GM19438 (cell line): ENCODE results near the gene ZNF597.
A peak's percentile ranks its signal among the peaks of the same experiment; 100 is the strongest.

Source experiments
- ATAC-seq: cut with Tn5 transposase; IDR thresholded peaks from one replicate; pipeline ENCODE4 v1.9.1; 2021; ENCODE audit warnings: low read depth; ENCODE audit not compliant: unreplicated experiment

Gene ZNF597, protein sequence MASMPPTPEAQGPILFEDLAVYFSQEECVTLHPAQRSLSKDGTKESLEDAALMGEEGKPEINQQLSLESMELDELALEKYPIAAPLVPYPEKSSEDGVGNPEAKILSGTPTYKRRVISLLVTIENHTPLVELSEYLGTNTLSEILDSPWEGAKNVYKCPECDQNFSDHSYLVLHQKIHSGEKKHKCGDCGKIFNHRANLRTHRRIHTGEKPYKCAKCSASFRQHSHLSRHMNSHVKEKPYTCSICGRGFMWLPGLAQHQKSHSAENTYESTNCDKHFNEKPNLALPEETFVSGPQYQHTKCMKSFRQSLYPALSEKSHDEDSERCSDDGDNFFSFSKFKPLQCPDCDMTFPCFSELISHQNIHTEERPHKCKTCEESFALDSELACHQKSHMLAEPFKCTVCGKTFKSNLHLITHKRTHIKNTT

DNA sequence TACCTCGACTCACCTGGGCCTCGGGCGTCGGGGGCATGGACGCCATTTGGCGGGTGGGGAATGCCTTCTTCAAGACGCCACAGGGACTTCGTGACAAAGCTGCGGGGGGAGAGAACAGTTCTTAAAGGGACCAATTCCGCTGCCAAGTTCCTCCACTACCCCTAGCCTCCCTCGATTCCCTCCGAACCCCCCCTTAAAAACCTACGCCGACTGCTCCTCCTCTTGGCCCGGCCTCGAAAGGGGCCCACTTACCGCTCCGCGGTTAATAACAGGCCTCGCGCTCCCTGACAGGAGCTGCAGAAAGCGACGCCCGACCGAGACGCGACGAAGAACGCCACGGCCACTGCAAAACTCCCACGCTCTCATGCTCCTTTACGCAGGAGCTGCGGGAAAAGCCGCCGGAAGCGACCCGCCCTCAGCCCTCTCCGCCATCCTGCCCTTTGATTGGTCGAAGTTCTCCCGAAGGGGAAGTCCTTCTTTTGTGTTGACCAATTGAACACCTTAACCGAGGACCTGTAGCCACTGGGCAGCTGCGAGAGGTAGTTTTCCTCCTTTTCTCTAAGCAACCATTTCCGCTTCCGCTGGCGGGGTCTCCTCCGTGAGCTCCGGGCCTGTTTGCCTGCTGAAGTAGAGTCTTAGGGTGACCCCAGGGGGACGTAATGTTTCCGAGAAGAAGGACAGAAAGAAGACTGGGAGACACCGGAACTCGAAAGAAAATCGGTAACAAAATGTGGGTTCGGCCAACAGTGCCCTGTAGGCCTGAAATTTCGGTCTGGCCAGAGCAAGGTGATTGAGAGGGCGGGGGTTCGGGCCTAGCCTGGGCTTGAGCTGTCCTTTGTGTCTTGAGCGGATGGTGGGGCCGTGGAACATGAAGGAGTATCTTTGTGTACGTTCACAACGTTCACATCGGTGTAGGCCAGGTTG, at the start of gene ZNF597, which contains the start of gene NAA60:
TSS of gene ZNF597 (minus strand) at position 397 of the 924 bp plus-strand sequence. CDS start at position 46, 351 bp downstream.
TSS of gene NAA60 (plus strand) at position 573 of the 924 bp plus-strand sequence. CDS start 32,548 bp downstream, outside the sequence.
- ATAC-seq, result peak; percentile 81

DNA sequence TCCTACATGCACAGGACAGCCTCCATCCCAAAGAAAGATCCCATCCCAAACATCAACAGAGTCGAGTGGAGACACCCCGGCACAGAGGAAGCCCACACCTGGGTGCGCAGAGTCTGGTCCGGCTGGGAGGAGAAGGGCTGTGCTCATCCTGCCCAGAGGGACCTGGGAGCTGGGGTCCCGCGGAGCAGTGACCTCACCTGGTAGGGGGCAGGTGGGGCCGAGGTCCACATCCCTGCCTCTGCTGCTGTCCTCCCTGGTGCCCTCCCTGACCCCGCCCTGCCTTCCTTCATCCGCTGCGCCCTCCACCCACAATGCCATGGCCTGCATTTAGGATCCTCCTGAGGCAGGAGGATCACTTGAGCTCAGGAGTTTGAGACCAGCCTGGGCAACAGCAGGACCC, 49.1 kb upstream of the ZNF597 start:
- no peak for ATAC-seq

DNA sequence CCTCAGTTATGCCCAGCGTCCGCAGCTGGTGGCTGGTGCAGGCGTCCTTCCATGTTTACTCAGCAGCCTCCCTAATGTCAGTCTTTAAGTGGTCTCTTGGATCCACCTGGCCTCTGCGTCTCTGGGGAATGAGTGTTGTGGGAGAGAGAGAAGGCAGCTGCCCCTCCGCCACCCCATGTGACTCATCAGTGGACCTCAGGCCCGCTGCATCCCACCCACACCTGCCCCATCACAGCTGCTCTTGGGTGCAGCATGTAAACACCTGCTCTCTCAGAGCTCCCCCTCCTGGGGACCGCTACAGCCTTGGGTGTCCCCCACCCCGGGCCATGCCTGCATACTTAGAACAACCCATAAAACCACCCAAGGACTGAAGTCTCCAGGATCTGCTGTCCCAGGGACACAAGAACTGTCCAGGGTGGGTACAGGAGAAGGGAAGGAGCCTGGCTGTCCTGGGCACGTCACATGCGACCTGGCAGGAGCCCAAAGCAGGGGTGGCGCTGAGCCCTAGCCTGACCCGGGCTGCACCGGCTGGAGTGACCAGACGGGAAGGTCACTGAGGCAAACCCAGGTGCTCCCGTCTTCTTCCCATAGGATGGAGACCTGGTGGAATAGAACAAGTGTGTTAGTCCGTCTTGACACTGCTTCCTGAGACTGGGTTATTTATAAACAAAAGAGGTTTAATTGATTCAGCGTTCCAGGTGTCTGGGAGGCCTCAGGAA, 47.8 kb upstream of the ZNF597 start:
- ATAC-seq, result no peak

DNA sequence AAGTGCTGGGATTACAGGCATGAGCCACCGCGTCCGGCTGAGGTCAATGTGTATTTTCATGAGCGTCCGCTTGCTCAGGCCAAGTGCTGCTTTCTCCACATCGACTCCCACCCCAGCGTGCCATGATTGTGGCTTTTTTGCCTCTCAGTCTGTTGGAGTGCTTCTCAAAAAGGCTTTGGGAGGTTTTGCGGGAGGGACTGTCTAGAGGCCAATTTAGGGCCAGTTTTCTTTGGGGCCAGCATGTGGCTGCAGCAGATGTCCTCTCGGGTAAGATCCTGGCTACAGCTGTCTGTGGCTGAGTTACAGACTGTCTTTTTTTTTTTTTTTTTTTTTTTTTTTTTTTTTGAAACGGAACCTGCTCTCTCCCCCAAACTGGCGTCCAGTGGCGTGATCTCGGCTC, 45.5 kb upstream of the ZNF597 start:
- ATAC-seq, result no peak

DNA sequence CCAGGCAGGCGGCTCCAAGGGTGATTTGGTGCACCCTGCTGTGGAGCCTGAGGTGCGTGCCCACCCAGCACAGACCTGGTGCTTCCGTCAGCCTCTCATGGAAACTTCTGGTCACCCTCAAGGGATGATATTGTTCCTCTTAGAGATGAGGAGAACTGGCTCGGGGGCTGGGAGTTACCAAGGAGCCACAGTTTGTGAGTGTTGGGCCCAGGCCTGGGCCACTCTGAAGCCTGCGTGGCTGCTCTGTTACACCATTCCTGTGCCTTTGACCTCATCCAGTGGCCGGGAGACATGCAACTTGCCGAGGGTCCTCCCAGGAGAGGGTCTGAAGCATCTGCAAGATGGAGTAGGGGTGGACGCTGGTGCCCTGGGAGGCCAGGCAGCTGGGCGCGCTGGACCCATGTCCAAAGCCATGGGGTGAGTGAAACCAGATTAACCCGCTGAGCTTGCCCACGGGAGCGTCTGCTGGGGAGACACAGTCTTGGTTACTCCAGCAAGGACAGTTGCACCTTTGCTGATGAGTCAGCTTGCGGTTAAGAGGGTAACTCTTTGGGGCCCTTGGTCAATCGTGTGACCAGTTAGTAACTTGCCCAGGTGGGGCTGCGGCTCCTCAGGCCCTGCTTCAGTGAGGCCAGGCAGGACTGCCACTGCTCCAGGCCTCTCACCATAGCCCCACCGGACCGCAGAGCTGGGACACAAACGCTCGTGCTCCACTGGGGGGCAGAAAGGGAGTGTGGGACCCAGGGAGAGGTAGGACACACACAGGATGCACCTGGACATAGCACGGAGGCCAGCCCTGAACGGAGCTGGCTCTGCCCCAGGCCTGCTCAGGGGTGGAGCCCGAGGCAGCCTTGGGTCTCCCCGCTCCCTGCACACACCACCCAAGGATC, 44.5 kb upstream of the ZNF597 start:
- ATAC-seq, result no peak

DNA sequence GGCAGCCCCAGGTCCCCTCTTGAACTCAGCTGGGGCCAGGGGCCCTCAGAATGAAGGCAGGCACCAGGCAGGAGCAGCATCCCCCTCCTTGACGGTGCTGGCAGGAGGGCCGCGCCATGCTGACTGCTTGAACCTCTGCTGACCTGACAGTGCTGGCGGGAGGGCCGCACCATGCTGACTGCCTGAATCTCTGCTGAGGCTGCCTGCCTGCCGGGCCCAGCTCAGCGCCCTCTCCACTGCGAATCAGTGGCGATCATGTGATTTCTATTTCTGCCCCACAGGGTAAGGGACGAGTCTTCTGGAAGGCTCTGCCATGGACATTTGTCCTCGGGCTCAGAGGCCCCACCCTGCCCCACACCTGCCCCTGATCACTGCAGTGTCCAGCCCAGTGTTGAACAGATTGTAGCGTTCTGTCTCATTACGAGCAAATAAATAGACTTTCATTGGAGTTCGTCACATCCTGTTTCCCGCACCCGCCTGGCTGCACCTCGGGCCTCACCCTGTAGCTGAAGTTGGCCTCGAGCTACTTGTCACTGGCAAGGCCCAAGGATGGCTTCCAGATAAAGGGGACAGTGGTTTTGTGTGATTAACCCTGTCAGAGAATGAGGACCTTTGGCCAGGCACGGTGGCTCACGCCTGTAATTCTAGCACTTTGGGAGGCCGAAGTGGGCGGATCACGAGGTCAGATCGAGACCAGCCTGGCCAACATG, 43.4 kb upstream of the ZNF597 start:
- ATAC-seq, result no peak

DNA sequence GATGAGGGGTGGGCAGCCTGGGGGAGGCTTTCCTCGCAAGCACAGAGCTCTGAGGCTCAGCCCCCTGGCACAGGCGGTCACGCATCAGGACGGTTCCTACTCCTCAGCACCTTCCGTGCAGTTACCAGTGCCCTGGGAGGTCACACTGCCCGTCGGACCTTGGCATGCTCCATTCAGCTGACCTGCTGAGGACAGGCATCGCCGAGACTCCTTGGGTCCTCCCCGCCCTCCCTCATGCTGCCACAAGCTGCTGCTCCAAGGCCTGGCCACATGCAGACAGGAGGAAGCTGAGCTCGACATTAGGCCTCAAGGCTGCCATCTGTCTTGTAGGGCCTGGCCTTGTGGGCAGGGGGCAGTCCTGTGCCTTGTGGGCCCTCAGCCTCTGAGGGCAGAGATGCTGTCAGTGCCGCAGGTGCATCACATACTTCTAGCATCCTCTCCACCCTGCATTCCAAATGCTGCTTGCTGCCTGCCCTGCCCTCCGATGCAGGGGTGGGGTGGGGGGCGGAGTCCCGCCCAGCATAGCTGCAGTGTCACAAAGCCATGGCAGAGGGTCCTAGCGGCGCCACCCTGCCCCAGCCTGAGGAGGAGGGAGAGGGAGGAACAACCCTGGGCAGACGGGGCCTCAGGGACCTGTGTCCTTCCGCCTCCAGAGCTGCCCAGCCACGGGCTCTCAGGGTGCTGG, 42.7 kb upstream of the ZNF597 start:
- ATAC-seq, result no peak

DNA sequence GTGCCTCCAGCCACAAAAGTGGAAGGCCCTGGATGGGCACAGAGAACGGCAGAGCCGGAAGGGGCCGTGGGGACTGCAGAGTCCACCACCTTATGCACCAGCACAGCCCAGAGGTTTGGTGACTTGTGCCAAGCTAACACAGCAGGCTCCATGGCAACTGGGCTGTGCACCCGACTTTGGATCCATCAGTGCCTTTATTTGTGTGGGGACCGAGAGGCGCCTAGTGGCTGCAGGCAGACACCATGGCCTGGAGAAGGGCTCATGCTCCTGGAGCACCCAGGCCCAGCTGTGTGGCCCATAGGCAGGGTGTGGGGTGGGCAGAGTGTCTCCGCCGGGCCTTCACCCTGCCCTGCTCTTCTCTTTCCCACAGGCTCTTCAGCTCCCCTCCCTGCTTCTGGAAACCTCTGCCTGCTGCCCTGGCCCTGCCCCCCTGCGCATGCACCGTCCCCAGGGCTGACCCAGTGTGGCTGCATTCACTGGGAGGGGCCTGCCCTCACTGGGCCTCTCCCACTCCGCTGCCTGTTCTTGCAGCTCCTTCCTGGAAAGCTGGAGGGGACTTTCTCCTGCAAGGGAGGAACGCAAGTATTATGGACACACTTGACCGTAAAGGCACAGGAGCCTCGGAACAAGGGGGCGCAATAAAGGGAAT, 41.9 kb upstream of the ZNF597 start:
- no peak for ATAC-seq

DNA sequence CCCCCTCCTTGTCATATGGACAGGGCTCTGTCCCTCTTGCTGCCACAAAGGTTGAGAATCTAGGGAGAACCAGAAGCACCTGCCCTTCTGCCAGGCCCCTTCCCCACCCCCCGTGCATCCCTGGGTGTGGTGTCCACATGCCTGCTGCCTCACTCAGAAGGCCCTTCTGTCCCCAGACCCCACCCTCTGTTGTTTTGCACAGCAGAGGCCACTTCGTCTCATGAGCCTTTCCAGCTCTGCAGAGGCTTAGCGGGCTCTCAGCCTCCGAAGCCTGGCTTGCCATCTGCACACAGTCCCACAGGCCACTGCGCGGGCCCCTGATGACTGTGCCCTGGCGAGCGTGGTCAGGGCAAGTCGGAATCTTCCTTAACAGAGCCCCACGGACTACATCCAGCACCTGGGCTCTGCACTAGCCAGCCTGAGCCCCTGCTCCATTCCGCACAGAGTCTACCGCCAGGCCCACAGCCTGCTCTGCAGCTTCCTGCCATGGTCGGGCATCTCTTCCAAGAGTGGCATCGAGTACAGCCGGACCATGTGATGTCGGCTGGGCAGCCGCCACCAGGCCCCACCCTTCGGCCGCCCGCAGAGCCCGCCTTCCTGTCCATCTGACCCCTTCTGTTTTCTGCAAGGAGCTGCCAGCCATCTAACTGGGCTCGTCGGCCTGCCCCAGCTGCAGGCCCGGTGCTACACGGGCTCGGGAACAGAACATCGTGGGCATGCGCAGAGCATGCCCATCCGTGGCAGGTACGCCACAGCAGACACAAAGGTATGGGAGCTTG, 41.2 kb upstream of the ZNF597 start:
- ATAC-seq, result no peak

DNA sequence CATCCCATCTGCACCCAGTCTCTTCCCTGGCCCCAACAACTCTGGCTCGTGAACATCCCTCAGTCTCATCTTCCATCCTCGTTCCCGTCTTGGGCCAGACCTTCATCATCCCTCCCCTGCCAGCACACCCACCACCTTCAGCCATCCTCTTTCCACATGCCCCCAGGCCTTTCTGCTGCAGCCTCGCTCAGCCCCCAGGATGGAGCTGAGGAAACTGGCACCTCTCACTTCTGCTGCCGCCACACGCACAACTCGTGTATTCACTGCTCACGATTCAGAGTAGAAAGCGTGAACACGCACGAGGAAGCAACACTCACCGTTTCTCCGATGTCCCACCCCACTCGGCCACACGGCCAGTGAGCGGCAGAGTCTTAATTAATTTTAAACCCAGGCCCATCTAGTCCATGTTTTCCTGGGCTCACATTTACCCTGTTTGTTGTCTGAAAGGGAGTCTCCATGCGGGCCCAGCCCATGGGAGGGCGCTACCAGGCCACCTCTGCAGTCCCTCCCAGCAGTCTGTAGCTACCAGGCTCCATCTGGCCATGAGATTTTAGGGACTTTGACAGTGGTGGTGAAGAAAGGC, 39.4 kb upstream of the ZNF597 start:
- ATAC-seq, result no peak

DNA sequence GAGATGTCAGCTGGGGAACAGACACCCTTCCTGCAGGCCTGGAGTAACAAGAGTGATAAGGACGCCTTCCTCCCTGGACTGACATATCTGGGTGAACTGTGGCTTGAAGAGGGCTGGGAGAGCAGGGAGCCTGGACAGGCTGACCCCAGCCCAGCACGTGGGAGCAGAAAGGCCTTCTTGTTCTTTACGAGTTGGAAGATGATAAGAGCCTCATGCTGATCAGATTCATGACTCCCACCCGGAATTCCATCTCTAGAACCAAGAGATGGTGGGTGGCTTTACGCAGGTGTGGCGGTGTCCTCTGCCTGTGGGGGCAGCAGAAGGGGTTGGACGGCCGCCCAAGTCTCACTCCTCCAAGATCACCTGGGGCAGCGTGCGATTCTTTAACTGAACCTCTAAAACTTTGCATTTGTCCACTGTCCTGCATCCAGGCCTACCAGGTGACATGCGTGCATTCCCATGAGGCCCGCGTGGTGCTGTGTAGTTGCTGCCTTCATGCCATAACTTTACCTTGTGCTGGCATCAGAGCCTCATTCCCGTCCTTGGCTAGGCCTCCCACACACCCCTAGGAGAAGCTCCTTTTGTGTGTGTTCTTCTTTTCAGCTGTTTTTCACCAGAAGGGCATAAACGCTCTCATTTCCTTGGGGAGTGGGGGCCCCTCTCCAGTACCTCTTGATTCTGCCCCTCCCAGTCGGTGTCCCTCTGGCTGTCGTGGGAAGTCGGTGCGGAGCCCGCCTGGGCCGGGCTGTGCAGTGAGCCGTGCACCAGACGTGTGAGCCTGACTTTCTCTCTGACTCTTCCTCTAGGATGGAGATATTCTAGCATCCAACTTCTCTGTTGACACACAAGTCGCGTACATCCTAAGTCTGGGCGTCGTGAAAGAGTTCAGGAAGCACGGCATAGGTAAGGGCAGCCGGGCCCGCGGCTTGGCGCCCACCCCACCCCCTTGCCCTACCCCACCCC, 38.7 kb upstream of the ZNF597 start:
- no peak for ATAC-seq

DNA sequence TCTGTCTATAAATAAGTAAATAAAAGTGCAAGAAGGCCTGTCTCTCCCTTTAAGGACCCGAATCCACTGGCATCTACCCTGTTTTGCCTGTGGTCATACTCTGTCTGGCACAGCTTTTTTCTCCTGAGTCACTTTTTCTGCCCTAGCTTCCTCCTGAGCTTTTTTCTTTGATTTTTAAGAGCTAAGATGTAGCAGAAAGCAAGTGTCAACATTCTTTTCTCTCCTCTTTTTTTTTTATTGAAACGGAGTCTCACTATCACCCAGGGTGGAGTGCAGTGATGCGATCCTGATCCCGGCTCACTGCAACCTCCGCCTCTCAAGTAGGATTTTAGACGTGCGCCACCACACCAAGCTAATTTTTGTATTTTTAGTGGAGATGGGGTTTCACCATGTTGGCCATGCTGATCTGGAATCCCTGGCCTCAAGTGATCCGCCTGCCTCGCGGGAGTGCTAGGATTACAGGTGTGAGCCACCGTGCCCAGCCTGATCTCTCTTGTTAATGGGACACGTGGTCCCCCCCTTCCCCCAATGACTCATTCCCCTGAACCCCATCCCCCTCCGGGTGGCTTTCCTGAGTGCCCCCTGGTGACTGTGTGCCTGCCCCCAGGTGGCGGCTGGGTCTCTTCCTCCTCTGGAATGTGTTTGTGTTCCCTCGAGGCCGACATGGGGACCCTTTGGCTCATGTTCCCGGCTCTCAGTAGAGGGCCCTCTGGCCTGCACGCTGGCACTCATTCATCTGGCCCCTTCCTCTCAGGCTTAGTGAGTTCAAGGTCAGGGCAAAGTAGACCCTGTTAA, 37.8 kb upstream of the ZNF597 start:
- no peak for ATAC-seq

DNA sequence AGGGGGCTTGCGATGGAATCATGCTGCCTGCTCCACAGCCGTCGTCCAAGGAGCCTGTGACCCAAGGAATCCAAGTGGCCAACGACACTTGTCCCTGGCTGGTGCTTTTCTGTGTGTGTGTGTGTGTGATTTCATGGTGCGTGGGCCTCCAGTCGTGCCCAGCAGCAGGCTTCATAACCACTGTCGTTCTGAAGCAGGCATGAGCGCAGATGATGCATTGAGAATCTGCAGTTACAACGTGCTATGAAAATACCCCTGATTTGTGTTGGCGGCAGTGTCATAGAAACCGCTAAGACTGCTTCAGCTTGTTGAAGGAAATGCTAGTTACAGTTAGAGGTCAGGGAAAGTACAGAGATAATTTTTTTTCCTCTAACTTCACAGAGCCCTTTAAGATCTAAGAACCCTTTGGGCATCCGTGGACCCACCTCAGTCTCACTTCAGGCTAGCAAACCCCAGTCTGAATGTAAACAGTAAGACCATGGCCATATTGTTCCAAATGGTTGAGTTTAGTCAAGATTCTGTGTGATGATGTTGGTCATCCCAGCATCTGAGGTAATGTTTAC, 36.4 kb upstream of the ZNF597 start:
- ATAC-seq, result no peak

DNA sequence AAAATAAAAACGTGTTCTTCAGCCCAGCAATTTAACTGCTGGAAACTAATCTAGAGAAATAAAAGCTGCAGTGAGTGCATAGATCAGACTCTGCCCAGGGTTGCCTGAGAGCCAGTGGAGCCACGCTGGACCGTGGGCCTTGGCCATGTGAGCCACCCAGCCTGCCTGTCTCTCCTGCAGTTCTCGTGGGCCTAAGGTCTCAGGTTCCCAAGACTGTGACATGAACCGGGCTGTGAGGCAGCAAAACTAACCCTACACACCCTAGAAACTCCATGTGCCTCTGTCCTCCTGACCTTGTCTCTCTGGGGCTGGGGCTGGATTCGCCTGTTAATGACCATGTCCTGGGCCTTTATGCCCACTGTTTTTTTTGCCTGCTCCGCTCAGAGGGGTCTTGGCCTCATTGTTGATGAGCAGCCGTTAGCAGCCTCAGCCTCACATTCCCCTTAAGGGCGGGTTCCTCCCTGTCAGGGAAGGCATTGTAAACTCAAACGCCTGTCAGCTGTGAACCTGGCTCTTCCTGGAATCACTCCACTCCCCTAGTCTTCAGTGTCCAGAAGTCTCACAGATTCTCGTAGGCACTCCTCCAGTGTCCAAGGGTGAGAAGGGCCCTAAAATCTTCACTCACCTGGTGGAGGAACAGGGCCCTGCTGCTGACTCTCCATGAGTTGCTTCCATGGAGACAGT, 35.1 kb upstream of the ZNF597 start:
- ATAC-seq, result no peak
